ENCODE measurements around the gene TTC36. TPM values are rescaled to one million over a fixed set of nuclear protein-coding genes. Genes with fewer than 3 reads are reported as not detected.

The TTC36 gene
- total RNA-seq, 2 donors from 2014 or later = 0.42 to 0.46 TPM

DNA sequence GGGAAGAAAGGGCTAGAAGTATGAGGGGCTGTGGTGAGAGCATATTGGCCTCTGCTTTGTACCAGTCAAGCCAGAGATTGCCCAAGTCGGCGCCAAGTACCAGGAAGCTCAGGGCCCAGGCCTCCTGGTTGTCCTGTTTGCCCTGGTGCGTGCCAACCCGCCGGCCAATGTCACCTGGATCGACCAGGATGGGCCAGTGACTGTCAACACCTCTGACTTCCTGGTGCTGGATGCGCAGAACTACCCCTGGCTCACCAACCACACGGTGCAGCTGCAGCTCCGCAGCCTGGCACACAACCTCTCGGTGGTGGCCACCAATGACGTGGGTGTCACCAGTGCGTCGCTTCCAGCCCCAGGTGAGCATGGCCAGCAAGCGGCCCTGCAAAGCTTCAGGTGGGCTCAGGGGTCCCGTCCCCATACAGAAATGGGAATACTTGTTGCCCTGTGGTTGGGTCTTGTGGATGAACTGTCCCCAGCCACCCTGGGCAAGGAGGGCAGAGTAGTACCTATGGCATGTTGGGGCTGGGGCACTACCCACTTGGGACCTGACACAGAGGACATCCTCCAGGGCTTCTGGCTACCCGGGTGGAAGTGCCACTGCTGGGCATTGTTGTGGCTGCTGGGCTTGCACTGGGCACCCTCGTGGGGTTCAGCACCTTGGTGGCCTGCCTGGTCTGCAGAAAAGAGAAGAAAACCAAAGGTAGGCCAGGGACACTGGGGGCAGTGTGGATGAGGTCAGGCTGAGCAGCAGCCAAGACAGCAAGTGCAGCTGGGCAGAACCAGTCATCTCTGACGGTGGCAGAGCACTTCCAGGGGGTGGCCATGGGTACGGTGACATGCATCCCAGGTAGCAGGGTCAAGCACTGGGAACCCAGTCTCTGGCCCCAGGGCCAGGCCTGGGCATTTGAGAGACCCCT, 5.8 kb downstream of the TTC36 start:
- Mint-ChIP-seq H3K36me3 (ENCODE audit: low read depth) (peaks cover 10% of the 10 kb centered on the region), H3K27ac (no peak overlapping the region)

DNA sequence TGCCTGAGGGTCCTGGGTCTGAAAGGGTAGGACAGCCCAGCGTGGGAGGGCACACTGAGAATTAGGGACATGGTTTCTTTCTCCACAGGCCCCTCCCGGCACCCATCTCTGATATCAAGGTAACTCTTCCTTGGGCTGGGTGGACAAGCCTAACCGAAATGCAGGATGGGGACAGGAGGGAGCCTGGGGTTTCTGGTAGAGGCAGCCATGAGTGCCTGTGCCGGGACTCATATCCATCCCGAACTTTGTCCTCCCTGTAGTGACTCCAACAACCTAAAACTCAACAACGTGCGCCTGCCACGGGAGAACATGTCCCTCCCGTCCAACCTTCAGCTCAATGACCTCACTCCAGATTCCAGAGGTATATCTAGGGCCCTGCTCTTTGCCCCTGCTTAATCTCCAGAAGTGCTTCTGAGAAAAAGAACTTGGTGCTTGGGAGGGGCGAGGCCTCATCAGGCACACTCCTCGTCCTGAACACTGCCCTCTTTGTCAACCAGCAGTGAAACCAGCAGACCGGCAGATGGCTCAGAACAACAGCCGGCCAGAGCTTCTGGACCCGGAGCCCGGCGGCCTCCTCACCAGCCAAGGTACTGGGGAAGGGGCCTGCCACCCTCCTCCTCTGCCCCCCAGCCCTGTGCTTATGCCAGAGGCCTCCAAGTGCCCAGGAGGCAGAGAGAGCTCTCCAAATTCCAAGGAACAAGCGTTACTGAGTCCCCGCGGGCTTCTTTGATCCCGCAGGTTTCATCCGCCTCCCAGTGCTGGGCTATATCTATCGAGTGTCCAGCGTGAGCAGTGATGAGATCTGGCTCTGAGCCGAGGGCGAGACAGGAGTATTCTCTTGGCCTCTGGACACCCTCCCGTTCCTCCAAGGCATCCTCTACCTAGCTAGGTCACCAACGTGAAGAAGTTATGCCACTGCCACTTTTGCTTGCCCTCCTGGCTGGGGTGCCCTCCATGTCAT, 6.8 kb downstream of the TTC36 start:
- no peak for DNase-seq
- Mint-ChIP-seq H3K27ac (no peak overlapping the region), H3K4me1 (peaks cover 24% of the 10 kb centered on the region), H3K4me3 (no peak overlapping the region), H3K36me3 (ENCODE audit: low read depth) (peaks cover 15% of the 10 kb centered on the region), H3K27me3 (ENCODE audit: insufficient read depth) (no peaks in the 10 kb centered on the region), H3K9me3 (no peaks in the 10 kb centered on the region)
- Histone ChIP-seq H3K27ac (ENCODE audit: low read depth, low read length) (no peak overlapping the region), H3K4me3 (ENCODE audit: low read length) (no peak overlapping the region), H3K4me1 (ENCODE audit: control insufficient read depth, insufficient read depth, low read length) (peaks cover 7% of the 10 kb centered on the region), H3K27me3 (ENCODE audit: control insufficient read depth, insufficient read depth, low read length, poor library complexity, severe bottlenecking) (no peaks in the 10 kb centered on the region), H3K36me3 (ENCODE audit: control insufficient read depth, insufficient read depth, low read length) (no peaks in the 10 kb centered on the region), H3K9ac (ENCODE audit: extremely low read depth, low read length, poor library complexity, severe bottlenecking) (no peak overlapping the region), H3K9me3 (ENCODE audit: control insufficient read depth, low read length) (no peaks in the 10 kb centered on the region)
- TF ChIP-seq, protein P1, sequence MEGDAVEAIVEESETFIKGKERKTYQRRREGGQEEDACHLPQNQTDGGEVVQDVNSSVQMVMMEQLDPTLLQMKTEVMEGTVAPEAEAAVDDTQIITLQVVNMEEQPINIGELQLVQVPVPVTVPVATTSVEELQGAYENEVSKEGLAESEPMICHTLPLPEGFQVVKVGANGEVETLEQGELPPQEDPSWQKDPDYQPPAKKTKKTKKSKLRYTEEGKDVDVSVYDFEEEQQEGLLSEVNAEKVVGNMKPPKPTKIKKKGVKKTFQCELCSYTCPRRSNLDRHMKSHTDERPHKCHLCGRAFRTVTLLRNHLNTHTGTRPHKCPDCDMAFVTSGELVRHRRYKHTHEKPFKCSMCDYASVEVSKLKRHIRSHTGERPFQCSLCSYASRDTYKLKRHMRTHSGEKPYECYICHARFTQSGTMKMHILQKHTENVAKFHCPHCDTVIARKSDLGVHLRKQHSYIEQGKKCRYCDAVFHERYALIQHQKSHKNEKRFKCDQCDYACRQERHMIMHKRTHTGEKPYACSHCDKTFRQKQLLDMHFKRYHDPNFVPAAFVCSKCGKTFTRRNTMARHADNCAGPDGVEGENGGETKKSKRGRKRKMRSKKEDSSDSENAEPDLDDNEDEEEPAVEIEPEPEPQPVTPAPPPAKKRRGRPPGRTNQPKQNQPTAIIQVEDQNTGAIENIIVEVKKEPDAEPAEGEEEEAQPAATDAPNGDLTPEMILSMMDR (conservative IDR thresholded peaks at IDR 0.05) = no peak
- WGBS, 2 experiments (ENCODE audit: insufficient coverage in 1 of 2, insufficient read length in 1 of 2) = 83 to 86% methylated on average over 20 to 27 of the region's 27 CpGs

More for the DNA sequence above, 5.8 kb downstream of the TTC36 start:
- Mint-ChIP-seq H3K4me1 (peaks cover 27% of the 10 kb centered on the region), H3K27me3 (ENCODE audit: insufficient read depth) (no peaks in the 10 kb centered on the region), H3K9me3 (no peaks in the 10 kb centered on the region), H3K4me3 (peak overlapping the region; percentile 85)
- H3K4me1 ChIP-seq (ENCODE audit: control insufficient read depth, insufficient read depth, low read length) = peaks cover 7% of the 10 kb centered on the region
- H3K27ac ChIP-seq (ENCODE audit: low read depth, low read length) = no peak overlapping the region
- no peak overlapping the region for H3K4me3 ChIP-seq (ENCODE audit: low read length)
- no peaks in the 10 kb centered on the region for H3K9me3 ChIP-seq (ENCODE audit: control insufficient read depth, low read length)
- H3K36me3 ChIP-seq (ENCODE audit: control insufficient read depth, insufficient read depth, low read length) = no peaks in the 10 kb centered on the region
- WGBS, 2 experiments (ENCODE audit: insufficient coverage in 1 of 2, insufficient read length in 1 of 2) = 92 to 95% methylated on average over 8 to 19 of the region's 19 CpGs
- H3K27me3 ChIP-seq (ENCODE audit: control insufficient read depth, insufficient read depth, low read length, poor library complexity, severe bottlenecking) = no peaks in the 10 kb centered on the region
- no peak overlapping the region for H3K9ac ChIP-seq (ENCODE audit: extremely low read depth, low read length, poor library complexity, severe bottlenecking)
- TF ChIP-seq, protein P1 (conservative IDR thresholded peaks at IDR 0.05) = no peak
- no peak for DNase-seq

DNA sequence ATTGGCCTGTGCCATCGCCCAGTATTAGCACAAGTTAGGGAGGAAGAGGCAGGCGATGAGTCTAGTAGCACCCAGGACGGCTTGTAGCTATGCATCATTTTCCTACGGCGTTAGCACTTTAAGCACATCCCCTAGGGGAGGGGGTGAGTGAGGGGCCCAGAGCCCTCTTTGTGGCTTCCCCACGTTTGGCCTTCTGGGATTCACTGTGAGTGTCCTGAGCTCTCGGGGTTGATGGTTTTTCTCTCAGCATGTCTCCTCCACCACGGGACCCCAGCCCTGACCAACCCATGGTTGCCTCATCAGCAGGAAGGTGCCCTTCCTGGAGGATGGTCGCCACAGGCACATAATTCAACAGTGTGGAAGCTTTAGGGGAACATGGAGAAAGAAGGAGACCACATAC, 8.0 kb downstream of the TTC36 start:
- no peak overlapping the region for H3K4me3 Mint-ChIP-seq
- no peaks in the 10 kb centered on the region for H3K27me3 Mint-ChIP-seq (ENCODE audit: insufficient read depth)
- Histone ChIP-seq H3K27me3 (ENCODE audit: control insufficient read depth, insufficient read depth, low read length, poor library complexity, severe bottlenecking) (no peaks in the 10 kb centered on the region), H3K36me3 (ENCODE audit: control insufficient read depth, insufficient read depth, low read length) (no peaks in the 10 kb centered on the region), H3K9ac (ENCODE audit: extremely low read depth, low read length, poor library complexity, severe bottlenecking) (no peak overlapping the region), H3K9me3 (ENCODE audit: control insufficient read depth, low read length) (no peaks in the 10 kb centered on the region), H3K27ac (ENCODE audit: low read depth, low read length) (no peak overlapping the region), H3K4me3 (ENCODE audit: low read length) (no peak overlapping the region), H3K4me1 (ENCODE audit: control insufficient read depth, insufficient read depth, low read length) (peaks cover 4% of the 10 kb centered on the region)
- TF ChIP-seq, protein P1 (conservative IDR thresholded peaks at IDR 0.05) = no peak
- DNase-seq = no peak
- H3K36me3 Mint-ChIP-seq (ENCODE audit: low read depth) = peaks cover 19% of the 10 kb centered on the region
- H3K9me3 Mint-ChIP-seq = no peaks in the 10 kb centered on the region
- H3K4me1 Mint-ChIP-seq = peaks cover 13% of the 10 kb centered on the region
- WGBS, 2 experiments (ENCODE audit: insufficient coverage in 1 of 2, insufficient read length in 1 of 2) = 90 to 92% methylated on average over 6 to 9 of the region's 9 CpGs
- H3K27ac Mint-ChIP-seq = no peak overlapping the region
